Stomach (tissue), 9 donors: ENCODE results near the gene NPAS2. TPM values are rescaled to one million over a fixed set of nuclear protein-coding genes. Genes with fewer than 3 reads are reported as not detected.

Experiments
- DNase-seq, 2 donors: peaks; one replicate each; pipeline versions ENCODE4 v3.0.0 to v3.0.0-alpha.2; 2013 to 2019
- H3K27ac ChIP-seq, 5 donors: fragments of 200-600 bp in 4 of 5; sonication (generic) in 4 of 5; one replicate each; pipeline ENCODE4 v1.5.1; 2013 to 2019; ENCODE audit warnings: mild to moderate bottlenecking in 1 of 5, moderate library complexity in 1 of 5
- H3K27me3 ChIP-seq, 3 donors: fragments of 200-600 bp; sonication (generic); one replicate each; pipeline ENCODE4 v1.5.1; 2017 to 2019; ENCODE audit warnings: mixed run types in 1 of 3
- H3K36me3 ChIP-seq, 4 donors: fragments of 200-600 bp; sonication (generic); 1 replicate in 3 of 4; 2 replicates in 1 of 4; pipeline ENCODE4 v1.5.1; 2016 to 2019
- H3K4me1 ChIP-seq, 4 donors: fragments of 200-600 bp; sonication (generic); one replicate each; pipeline ENCODE4 v1.5.1; 2016 to 2019
- H3K4me3 ChIP-seq, 4 donors: fragments of 200-600 bp; sonication (generic) in 3 of 4; one replicate each; pipeline ENCODE4 v1.5.1; 2016 to 2019; ENCODE audit warnings: mild to moderate bottlenecking in 1 of 4
- H3K9me3 ChIP-seq, 4 donors: fragments of 200-600 bp; sonication (generic); one replicate each; pipeline ENCODE4 v1.5.1; 2016 to 2019
- EP300 ChIP-seq: sonication (generic); formaldehyde crosslinking; IDR thresholded peaks from one replicate; pipeline ENCODE4 v1.6.1; 2017; ENCODE audit warnings: antibody characterized with exemption
- POLR2A ChIP-seq, 4 donors: fragments of 450-650 bp; IDR thresholded peaks; one replicate each; pipeline ENCODE4 v1.6.1; 2016; ENCODE audit warnings: antibody characterized with exemption in 4 of 4, control low read depth in 2 of 4, mild to moderate bottlenecking in 1 of 4, moderate library complexity in 1 of 4
- POLR2AphosphoS5 ChIP-seq, 3 donors: sonication (generic); formaldehyde crosslinking; IDR thresholded peaks; one replicate each; pipeline ENCODE4 v1.6.1; 2016; ENCODE audit warnings: antibody characterized with exemption in 3 of 3
- WGBS, 5 donors: extraction: QIAGEN DNeasy Blood & Tissue Kit in 3 of 5; methylation state at CpG; one replicate each; pipeline versions ENCODE4 v1.1.5 to v1.1.7; 2013 to 2018; 5-methylcytosine and 5-hydroxymethylcytosine counted together
- intact Hi-C: fragments of 100-400 bp; cut with DNase I; formaldehyde crosslinking; loops from one replicate; pipeline ENCODE4 v1.15.1; 2023; ENCODE audit warnings: low total_unique reads
- polyA plus RNA-seq, 3 donors: library from polyadenylated mRNA; stranded (reverse); fragments of 200-250 nt; gene quantifications; one replicate each; pipeline ENCODE4 v1.2.3, GENCODE V29; 2013
- total RNA-seq, 5 donors: library from RNA; depleted of rRNA; stranded (reverse); fragments of >200 nt; gene quantifications; one replicate each; pipeline versions ENCODE4 v1.1.0 to v1.2.3, GENCODE V29; 2014 to 2016
- TF ChIP-seq, protein P1 (sequence below), 7 experiments: fragments of 450-650 bp in 4 of 7; fragments of 200-600 bp in 3 of 7; sonication (generic) in 3 of 7; IDR thresholded peaks; one replicate each; pipeline ENCODE4 v1.5.1; 2016 to 2019; ENCODE audit warnings: antibody characterized with exemption in 7 of 7, control low read depth in 2 of 7, mild to moderate bottlenecking in 1 of 7
- donor health status: healthy with polysubstance abuse.
- donor health status: Bipolar disorder and iron deficiency.
- donor health status: healthy.

NPAS2 gene
- total and polyA plus RNA-seq, 8 donors, result 13.1 to 148 (median 28.0) TPM

DNA sequence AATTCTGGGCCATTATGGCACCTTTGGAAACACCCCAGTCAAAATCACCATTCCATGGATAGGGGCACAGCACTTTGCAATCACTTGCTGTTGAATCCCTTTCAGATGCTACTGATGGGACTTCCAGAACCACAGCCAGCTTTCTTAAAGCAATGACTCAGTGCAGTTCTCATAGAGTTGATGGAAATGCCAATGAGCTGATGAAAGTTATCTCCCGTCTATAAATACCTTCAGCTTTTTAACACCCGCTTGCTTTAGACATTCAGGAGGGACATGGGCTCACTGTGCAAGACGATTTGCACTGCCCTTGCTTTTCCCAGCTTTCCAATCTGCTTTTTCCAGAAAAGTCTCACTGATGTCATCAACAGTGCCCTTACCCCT is 115.4 kb downstream of the NPAS2 start:
- DNase-seq, result no peak
- TF ChIP-seq, protein P1, sequence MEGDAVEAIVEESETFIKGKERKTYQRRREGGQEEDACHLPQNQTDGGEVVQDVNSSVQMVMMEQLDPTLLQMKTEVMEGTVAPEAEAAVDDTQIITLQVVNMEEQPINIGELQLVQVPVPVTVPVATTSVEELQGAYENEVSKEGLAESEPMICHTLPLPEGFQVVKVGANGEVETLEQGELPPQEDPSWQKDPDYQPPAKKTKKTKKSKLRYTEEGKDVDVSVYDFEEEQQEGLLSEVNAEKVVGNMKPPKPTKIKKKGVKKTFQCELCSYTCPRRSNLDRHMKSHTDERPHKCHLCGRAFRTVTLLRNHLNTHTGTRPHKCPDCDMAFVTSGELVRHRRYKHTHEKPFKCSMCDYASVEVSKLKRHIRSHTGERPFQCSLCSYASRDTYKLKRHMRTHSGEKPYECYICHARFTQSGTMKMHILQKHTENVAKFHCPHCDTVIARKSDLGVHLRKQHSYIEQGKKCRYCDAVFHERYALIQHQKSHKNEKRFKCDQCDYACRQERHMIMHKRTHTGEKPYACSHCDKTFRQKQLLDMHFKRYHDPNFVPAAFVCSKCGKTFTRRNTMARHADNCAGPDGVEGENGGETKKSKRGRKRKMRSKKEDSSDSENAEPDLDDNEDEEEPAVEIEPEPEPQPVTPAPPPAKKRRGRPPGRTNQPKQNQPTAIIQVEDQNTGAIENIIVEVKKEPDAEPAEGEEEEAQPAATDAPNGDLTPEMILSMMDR (IDR thresholded peaks at IDR 0.05), result no peak
- TF ChIP-seq EP300 (no peak), POLR2A (IDR thresholded peaks at IDR 0.05) (no peak), POLR2AphosphoS5 (IDR thresholded peaks at IDR 0.05) (no peak)
- no peaks in the 10 kb centered on the region for H3K9me3 ChIP-seq
- WGBS, 5 donors, result 66 to 87% (median 79%) methylated on average over 3 of the region's 3 CpGs
- intact Hi-C loops, result no loop called here
- peak overlapping the region in 1 of 5 donors; percentile 2 for H3K27ac ChIP-seq
- peaks cover 8 to 51% (median 45%) of the 10 kb centered on the region in 4 donors for H3K36me3 ChIP-seq
- H3K4me1 ChIP-seq, result peaks cover 0 to 13% (median 3%) of the 10 kb centered on the region in 4 donors
- no peak overlapping the region for H3K4me3 ChIP-seq
- H3K27me3 ChIP-seq, result no peaks in the 10 kb centered on the region

DNA sequence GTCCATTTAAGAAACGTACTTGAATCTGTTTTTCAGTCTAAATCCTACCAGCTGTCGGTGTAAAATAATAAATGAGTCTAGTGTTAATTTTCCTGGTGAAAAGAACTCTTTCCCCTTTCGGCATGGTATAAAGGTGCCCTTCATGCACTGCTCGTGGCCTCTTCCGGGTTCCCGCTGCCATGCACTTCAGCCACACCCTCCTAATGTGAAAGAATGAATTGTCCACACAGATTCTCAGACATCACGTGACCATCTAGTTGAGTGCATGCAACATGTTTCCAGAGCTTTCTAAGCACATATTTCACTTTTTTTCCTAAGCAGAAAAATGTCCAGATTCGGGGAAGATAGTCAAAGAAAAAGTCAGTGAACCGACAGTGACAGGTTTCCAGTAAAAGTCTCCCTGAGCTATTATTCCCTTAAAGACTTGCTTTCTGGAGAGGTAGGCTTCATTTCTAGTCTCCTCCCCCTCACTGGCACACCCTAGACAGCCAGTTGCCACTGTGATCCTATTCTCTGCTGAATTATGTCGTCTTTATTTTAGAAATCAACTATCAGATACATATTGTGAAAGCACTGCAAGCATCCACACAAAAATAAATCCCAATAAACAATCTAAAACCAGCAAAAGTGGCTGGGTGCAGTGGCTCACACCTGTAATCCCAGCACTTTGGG is 116.3 kb downstream of the NPAS2 start:
- Histone ChIP-seq H3K4me1 (peaks cover 0 to 19% (median 3%) of the 10 kb centered on the region in 4 donors), H3K36me3 (peaks cover 8 to 51% (median 45%) of the 10 kb centered on the region in 4 donors), H3K9me3 (no peaks in the 10 kb centered on the region), H3K4me3 (no peak overlapping the region), H3K27ac (peak overlapping the region in 4 of 5 donors; percentile 13 to 52 (median 19)), H3K27me3 (no peaks in the 10 kb centered on the region)
- TF ChIP-seq, protein P1 (IDR thresholded peaks at IDR 0.05), result no peak
- TF ChIP-seq POLR2A (IDR thresholded peaks at IDR 0.05) (no peak), POLR2AphosphoS5 (IDR thresholded peaks at IDR 0.05) (no peak), EP300 (no peak)
- intact Hi-C loops, result no loop called here
- DNase-seq, result no peak
- WGBS, 5 donors, result 71 to 87% (median 77%) methylated on average over 10 of the region's 10 CpGs

DNA sequence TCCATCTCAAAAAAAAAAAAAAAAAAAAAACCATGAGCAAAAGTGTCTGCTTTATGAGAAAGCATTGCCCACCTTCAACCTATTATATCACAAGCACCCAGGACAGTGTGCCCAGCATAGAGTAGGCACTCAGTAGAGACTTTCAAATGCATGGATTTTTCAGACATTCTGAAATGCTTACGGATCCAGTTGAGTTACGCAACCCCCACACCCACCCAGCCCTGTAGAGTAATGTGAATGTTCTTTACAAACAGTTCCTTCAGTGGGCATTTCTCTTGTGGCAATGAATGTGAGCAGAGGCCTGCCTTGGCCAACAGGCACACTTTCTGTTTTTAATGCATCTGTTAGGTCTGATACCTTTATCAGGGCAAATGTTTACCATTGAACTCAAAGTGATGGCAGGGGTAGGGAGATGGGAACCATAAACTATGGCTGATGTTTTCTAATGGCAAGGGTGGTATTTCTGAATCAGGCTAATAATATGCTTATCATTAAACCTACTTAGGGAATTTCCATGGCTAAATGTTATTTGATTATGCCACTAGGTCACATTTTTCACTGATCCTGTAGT is 117.1 kb downstream of the NPAS2 start:
- WGBS, 5 donors, result 32 to 55% (median 38%) methylated on average over 2 of the region's 2 CpGs
- Histone ChIP-seq H3K9me3 (no peaks in the 10 kb centered on the region), H3K36me3 (peaks cover 8 to 49% (median 45%) of the 10 kb centered on the region in 4 donors), H3K4me1 (peaks cover 0 to 24% (median 5%) of the 10 kb centered on the region in 4 donors), H3K27ac (peak overlapping the region in 4 of 5 donors; percentile 13 to 52 (median 19)), H3K4me3 (no peak overlapping the region), H3K27me3 (no peaks in the 10 kb centered on the region)
- intact Hi-C loops, result no loop called here
- no peak for DNase-seq
- peak in 1 of 3 donors; percentile 54 for TF ChIP-seq POLR2AphosphoS5 (IDR thresholded peaks at IDR 0.05)
- TF ChIP-seq EP300, result no peak
- TF ChIP-seq, protein P1 (IDR thresholded peaks at IDR 0.05), result no peak

DNA sequence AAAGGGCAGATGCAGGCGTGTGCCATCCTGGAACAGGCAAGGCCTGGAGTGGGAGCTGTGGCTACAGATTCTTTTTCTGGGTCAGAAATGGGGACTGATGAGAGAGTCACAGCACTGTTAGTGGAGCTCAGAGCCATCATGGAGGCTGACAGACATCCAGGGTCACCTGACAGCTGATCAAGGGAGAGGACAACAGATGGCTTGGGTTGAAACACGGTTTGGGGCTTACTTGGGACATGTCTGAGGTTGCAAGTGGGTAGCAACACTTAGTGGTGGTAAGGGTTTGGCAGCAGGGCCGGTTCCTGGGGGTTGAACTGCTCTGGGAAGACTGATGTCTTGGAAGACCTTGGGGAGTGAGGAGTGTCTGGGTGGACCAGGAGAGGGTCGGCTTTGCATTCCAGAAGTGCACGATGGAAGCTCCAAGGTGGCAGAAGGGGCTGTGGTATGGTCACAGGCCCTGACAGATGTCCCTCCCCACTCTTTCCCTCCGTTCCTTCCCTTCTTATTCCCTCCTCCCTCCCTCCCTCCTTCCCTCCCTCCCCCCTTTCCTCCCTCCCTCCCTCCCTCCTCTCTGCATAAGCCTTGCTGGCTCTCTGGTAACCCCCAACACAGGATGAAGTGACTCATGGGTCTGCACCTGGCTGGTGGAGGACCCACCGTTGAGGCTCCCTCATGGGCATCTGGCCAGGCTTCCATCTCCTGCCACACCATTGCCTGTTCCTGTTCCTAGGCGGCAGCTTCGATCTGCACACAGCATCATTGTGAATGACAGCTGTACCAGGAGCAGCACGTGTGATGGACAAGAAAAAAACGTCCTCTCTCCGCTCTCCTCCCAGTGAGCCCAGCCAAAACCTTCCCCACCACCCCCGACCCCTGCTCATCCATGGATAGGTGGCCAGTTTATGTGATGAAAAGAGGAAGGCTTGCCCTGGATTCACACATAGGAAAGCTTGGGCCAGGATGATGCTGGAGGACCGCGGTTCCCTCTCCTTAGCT is 118.4 kb downstream of the NPAS2 start:
- H3K27ac ChIP-seq, result peak overlapping the region in 2 of 5 donors; percentile 1 to 4
- TF ChIP-seq EP300 (no peak), POLR2AphosphoS5 (IDR thresholded peaks at IDR 0.05) (no peak)
- no peaks in the 10 kb centered on the region for H3K9me3 ChIP-seq
- no peaks in the 10 kb centered on the region for H3K27me3 ChIP-seq
- intact Hi-C loops, result no loop called here
- H3K36me3 ChIP-seq, result peaks cover 1 to 48% (median 43%) of the 10 kb centered on the region in 4 donors
- no peak overlapping the region for H3K4me3 ChIP-seq
- DNase-seq, result no peak
- WGBS, 5 donors, result 82 to 91% (median 88%) methylated on average over 14 to 15 of the region's 15 CpGs
- peaks cover 0 to 24% (median 5%) of the 10 kb centered on the region in 4 donors for H3K4me1 ChIP-seq
